HG02943 (cell line): ENCODE data around the gene ECHDC1.

Experiments used
- ATAC-seq: cut with Tn5 transposase; IDR thresholded peaks from one replicate; pipeline ENCODE4 v1.9.1; 2021; ENCODE audit warnings: mild to moderate bottlenecking, low read depth, moderate library complexity; ENCODE audit not compliant: unreplicated experiment

ECHDC1 gene

GRCh38 chr6:127290391-127291265 lies 52.8 kb downstream of the ECHDC1 start:
- ATAC-seq = peak; percentile 5

- ATAC-seq = no peak
These were observed 53.5 kb downstream of the ECHDC1 start for GRCh38 chr6:127289934-127290333.

GRCh38 chr6:127288705-127289104 lies 54.7 kb downstream of the ECHDC1 start:
- ATAC-seq = no peak

- ATAC-seq = no peak
These were observed 61.2 kb downstream of the ECHDC1 start for GRCh38 chr6:127282184-127282583.

- no peak for ATAC-seq
These were observed 63.6 kb downstream of the ECHDC1 start for GRCh38 chr6:127279815-127280214.

GRCh38 chr6:127277878-127278843 lies 65.2 kb downstream of the ECHDC1 start:
- no peak for ATAC-seq

- no peak for ATAC-seq
These were observed 67.1 kb downstream of the ECHDC1 start for GRCh38 chr6:127276331-127276730.

- ATAC-seq = no peak
These were observed 69.9 kb downstream of the ECHDC1 start for GRCh38 chr6:127273499-127273898.

- ATAC-seq = no peak
These were observed 70.8 kb downstream of the ECHDC1 start for GRCh38 chr6:127272576-127272975.

- ATAC-seq = peak; percentile 13
These were observed 75.5 kb downstream of the ECHDC1 start for GRCh38 chr6:127267646-127268625.

- ATAC-seq = peak; percentile 76
These were observed 76.3 kb downstream of the ECHDC1 start for GRCh38 chr6:127266892-127267645.

GRCh38 chr6:127266178-127266891 lies 77.1 kb downstream of the ECHDC1 start, which contains the start of gene RNF146:
Gene RNF146, plus strand, starts transcription at chr6:127266864. Its CDS starts 13,475 bp downstream, at chr6:127280339.
- ATAC-seq = peak; percentile 75

GRCh38 chr6:127263481-127263880 lies 79.9 kb downstream of the ECHDC1 start:
- no peak for ATAC-seq

- ATAC-seq = no peak
These were observed 80.5 kb downstream of the ECHDC1 start for GRCh38 chr6:127262896-127263295.

- no peak for ATAC-seq
These were observed 88.1 kb downstream of the ECHDC1 start for GRCh38 chr6:127255286-127255685.

- no peak for ATAC-seq
These were observed 93.8 kb downstream of the ECHDC1 start for GRCh38 chr6:127249621-127250020.

GRCh38 chr6:127247114-127248096 lies 96.0 kb downstream of the ECHDC1 start:
- no peak for ATAC-seq
